Subcutaneous adipose tissue (tissue), 4 donors: Measurements from ENCODE around the gene AGBL5. TPM values are rescaled to one million over a fixed set of nuclear protein-coding genes. Genes with fewer than 3 reads are reported as not detected.

Experiments used
- total RNA-seq, 4 donors: library from RNA; depleted of rRNA; stranded (reverse); fragments of >200 nt; gene quantifications; one replicate each; pipeline ENCODE4 v1.1.0, GENCODE V29; 2016
- TF ChIP-seq, protein P1 (sequence below): fragments of 450-650 bp; IDR thresholded peaks from one replicate; pipeline ENCODE4 v1.5.1; 2016; ENCODE audit warnings: low read depth, mild to moderate bottlenecking, control low read depth, antibody characterized with exemption, moderate library complexity

The AGBL5 gene
- total RNA-seq, 4 donors from 2014 or later: 5.7 to 11.3 (median 9.1) TPM

DNA sequence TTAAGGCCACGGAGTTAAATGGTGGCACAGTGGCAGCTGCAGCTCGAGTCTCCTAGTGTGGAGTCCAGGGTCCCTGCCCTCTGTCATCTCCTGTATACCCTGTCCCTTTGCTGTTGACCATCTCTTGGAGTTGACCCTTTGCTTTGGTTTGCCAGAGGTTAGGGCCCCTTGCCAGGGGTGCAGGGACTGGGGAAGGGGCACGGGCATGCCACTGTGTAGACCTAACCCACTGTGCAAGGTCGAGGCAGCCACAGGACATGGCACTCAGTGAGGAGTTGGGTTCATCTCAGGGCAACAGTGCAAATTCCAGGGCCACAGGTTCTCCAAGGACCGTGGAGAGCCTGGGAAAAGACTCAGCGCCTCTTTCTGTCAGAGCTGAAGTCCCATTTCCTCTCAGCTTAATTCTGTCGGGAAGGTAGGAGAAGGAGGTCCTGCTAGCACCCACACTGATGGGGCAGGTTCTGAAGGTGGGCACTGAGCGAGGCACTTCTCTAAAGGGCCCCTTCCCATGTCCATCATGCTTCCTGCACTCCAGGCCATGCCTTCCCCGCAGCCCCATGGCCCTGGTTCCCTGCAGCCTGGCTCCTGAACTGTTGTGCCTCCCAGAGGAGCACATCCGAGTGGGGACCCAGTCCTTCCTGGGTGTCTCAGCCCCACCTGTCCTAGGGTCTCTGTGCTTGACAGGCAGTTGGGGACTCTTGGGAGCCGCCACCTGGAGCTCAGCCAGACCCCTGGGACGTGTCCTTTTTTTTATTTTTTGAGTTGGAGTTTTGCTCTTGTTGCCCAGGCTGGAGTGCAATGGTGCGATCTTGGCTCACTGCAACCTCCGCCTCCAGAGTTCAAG, 37.9 kb downstream of the AGBL5 start:
- TF ChIP-seq, protein P1, sequence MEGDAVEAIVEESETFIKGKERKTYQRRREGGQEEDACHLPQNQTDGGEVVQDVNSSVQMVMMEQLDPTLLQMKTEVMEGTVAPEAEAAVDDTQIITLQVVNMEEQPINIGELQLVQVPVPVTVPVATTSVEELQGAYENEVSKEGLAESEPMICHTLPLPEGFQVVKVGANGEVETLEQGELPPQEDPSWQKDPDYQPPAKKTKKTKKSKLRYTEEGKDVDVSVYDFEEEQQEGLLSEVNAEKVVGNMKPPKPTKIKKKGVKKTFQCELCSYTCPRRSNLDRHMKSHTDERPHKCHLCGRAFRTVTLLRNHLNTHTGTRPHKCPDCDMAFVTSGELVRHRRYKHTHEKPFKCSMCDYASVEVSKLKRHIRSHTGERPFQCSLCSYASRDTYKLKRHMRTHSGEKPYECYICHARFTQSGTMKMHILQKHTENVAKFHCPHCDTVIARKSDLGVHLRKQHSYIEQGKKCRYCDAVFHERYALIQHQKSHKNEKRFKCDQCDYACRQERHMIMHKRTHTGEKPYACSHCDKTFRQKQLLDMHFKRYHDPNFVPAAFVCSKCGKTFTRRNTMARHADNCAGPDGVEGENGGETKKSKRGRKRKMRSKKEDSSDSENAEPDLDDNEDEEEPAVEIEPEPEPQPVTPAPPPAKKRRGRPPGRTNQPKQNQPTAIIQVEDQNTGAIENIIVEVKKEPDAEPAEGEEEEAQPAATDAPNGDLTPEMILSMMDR: no peak

DNA sequence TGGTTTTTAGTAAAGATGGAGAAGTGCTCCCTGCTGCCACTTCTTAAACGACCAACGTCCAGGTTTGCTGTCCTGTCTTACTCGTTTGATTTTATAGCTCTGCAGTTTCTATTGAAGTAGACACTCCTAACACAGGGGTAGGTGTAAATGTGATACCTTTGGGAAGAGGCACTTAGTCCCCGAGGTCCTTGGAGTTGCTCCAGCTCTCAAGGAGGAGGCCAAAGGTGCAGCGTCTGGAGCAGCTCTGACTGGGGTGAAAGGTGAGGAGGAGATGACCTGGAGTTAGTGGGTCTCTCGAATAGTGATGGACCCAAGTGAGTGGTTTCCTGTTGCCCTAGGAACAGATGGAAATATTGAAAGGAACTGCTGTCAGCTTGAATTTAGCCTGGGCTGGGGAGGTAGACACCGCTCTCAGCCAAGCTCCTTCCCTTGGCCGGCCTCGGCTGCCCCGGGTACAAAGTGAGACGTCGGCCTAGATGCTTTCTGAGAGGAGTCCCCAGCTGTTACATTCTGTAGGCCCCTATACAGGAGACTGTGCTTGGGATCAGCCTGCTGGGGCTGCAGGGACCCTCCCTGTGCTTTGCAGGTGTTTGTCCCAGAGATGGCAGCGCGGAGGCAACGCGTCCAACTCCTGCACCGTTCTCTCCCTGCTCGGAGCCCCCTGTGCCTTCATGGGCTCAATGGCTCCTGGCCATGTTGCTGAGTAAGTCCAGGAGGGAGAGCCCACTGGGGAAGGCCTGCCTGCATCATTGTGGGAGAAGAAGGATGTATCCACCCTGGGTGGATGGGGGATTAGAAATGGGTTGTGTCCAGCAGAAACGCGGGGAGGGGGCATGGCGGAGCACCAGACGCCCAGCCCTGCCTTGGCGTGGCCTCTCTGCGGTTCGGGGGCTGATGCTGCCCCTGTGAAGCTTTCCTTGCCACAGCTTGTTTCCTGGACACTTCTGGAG, 40.6 kb downstream of the AGBL5 start:
- TF ChIP-seq, protein P1: no peak

DNA sequence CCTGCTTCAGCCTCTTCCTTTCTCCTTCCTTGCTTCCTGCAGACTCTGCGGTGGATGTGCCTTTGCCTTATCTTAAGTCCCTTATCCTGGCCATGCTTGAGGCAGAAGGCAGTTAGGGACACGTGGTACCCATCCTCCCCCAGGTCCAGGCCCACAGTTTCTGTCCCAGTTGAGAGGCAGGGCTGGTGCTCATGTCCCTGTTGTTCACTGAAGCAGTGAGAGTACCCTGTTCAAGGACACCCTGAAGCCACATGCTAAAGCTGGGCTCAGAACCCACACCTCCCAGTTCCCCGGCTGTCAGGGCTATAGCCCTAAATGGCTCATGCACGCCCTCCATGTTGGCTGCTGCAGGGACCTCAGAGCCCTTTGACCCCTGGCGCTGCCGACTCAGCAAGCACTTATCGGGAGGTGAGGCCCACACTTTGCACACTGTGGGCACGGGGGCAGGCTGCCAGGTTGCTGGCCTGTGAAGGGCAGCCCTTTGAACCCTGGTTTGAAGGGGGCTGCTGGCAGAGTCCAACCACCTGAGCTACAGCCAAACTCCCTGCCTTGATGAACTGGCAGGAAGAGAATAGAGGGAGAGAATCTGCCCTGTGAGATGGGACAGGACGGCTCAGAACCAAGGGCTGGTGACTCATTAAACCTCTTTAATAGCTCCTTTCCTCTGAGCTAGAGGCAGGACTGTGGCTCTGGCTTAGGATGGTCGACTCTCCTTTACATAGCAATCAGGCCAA, 41.4 kb downstream of the AGBL5 start:
- TF ChIP-seq, protein P1: no peak

DNA sequence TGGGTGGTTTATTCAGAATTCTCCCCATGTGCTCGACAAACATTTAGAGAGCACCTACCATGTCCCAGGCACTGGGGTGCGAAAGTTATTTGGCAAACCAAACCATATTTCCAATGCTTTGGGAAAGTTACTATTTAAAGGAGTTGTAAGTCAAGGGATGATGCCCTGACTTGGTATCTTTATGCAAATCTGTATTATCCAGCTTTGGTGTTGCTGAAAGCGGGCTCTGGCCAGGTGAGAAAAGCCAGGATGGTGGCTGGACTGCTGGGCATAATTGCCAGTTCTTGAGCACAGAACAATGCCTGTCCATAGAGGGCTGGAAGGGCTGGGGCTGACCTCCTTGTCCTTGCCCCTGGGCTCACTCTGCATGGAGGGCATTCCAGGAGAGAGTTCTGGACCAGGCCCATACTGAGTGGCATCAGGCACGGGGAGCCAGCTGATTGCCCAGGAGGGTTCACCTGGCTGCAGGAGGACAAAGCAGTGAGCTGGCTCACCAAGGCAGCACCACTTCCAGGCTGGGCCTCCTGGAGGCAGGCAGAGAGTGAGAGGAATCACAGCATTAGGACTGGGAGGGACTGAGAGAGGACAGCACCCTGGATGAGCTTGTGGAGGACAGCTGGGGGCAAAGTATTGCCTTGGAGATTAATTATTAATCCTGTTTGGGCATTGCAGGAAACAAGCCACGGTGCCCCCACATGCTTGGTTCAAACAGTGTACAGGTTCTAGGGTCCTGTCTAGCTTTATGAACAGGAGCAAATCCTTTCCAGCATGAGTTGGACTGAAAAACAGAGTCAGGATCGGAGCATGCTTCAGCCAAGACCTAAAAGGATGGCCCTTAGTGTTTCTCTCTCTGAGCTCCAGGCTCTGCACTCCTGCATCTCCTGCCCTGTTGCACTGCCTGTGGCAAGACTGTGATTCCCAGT, 42.2 kb downstream of the AGBL5 start:
- TF ChIP-seq, protein P1: no peak

DNA sequence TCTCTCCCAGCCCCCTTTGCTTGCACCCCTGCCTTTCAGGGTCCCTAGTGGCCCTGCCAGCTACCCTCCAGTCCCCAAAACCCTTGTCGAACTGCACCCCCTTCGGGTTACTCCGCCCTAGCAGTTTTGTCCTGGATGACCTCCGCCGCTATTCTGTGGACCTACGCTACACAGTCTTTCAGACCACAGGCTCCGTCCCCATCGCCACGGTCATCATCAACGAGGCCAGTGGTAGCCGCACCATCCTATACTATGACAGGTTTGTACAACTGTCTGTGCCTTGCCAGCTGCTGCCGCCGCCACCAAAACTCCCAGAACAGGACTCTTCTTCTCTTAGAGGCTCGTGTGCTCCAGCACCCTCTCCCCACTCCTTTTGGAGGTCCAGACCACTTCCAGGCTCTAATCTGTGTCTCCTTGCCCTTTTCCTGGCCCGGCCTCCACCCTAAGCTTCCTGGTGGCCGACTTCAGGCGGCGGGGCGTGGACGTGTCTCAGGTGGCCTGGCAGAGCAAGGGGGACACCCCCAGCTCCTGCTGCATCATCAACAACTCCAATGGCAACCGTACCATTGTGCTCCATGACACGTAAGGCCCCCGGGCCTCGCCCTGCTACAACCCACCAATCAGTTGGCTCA, 43.0 kb downstream of the AGBL5 start:
- TF ChIP-seq, protein P1: no peak

DNA sequence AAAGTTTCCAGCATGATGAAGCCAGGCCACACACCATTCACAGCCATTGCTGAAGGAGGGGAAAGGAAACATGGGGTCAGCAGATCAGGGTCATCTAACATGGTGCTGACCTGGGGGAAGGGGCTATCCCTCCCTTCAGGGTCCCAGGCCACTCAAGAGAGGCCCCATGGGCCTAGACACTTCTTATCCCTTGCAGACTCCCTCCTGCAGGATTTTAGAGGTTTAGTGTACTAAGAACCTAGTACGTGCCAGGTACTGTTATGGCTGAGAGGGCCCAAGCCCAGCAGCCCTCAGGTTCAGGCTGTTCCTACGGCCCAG, 43.9 kb downstream of the AGBL5 start:
- TF ChIP-seq, protein P1: no peak
